CD4-positive, alpha-beta T cell treated with Interleukin-1 beta for 1 hour (primary cell): ENCODE results near the gene MAP2K1.
"Not testable (repeated sequence)": the region's sequence is repeated elsewhere in the genome, so short reads cannot be mapped to it uniquely, and the experiment has no call there.

Experiments
- DNase-seq, 2 donors: peaks; one replicate each; pipeline ENCODE4 v3.0.0-alpha.2; 2020 to 2022

The MAP2K1 gene

DNA sequence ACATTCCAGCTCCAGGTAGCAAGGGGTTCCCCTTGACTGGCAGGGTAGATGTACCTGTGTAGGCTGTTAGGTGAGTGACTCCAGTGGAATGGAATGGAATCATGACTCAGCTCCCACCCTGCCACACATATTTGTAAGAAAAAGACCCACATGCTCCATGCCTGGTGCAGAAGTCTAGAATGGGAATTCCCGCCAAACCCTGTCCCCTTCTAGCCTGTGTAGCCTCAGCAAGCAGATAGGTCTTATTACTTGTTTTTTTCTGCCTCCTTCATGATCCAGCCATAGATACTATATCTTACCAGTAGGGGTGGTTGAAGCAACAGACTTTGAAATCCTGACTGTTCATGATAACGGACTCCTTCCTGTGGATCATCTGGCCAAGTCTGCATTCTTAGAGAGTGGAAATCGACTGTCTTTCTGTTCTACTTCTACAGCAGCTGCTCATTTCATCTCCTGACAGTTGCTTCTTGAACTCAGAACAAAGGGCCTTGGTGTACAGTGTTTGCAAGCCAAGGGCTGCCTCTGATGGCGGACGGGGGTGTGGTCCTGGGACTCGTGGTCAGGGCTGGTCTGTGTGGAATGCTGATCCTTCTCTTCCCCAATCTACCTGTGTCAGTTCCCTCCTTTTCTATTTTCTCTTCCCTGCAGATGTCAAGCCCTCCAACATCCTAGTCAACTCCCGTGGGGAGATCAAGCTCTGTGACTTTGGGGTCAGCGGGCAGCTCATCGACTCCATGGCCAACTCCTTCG lies 94.6 kb downstream of the MAP2K1 start:
- DNase-seq = no peak

DNA sequence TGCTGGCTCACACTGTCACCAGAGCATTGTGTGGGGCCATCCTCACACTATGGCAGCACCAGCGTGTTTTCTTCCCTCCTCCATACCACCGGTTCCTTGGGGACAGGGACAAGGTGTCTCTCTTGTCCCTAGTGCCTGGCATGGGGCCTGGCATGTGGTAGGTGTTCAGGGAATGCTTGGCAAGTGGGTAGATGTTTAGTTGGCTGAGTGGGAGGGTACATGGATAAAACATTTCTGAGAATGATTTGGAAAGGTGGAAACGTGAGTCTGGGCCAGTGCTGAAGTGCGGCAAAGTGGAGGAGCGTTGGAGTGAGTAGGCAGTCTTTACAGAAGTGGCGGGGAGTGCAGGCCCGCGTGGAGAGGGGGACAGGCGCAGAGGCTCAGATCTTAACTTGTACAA lies 95.8 kb downstream of the MAP2K1 start:
- no peak for DNase-seq

DNA sequence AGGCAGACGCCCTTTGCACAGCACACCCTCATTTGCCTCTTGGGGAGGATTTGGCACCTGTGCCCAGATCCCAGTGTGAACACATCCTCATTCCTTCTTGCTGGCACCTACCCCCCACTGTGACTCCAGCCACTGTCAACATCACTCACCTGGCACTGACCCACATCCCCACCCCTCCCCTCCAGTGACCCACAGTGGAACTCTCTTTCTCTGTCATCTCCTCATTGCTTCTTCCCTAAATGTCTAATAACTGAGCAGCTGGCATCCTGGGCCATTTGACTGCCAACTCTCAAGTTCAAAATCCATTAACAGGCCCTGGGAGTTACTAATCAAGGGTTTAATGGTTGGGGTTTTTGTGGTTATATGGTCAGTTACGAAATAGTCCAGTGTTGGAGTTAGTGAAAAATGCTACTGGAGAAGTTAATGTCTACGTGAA lies 96.4 kb downstream of the MAP2K1 start:
- DNase-seq = no peak

DNA sequence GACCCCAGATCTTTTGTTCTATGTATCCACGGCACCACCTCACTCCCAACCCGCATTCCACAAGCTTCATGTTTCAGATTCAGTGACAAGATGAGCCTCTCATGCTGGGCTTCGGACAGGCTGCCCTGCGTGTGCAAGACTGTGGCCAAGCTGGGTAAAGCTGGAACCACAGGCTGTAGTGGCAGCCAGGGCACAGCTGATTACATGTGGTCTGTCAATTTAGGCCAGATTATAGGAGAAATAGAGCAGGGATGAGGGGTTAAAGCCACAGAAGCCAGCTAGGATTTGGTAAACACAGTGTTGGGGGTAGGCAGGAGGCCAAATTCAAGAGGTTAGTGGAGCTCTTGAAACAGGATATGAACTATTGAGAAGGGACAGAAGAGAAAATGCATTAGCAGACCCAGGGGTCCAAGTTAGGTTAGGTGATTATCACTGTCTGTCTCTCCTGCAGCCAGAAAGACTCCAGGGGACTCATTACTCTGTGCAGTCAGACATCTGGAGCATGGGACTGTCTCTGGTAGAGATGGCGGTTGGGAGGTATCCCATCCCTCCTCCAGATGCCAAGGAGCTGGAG lies 97.9 kb downstream of the MAP2K1 start:
- no peak for DNase-seq

DNA sequence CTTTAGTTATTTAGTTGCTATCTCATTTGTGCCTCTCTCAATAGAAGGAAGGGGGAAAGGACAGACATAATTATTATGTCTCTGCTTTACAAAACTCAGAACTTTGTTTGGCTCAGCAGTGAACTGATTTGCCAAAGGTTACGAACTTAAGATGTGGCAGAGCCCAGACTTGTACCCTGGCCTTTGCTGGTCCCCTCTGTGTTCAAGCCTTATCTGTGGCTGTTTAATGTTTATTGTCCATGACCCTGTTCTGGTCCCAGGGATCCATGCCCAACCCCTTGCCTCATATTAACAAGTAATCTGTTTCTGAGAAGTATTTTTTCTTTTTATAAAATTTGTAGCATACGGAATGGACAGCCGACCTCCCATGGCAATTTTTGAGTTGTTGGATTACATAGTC lies 100.2 kb downstream of the MAP2K1 start:
- no peak for DNase-seq

DNA sequence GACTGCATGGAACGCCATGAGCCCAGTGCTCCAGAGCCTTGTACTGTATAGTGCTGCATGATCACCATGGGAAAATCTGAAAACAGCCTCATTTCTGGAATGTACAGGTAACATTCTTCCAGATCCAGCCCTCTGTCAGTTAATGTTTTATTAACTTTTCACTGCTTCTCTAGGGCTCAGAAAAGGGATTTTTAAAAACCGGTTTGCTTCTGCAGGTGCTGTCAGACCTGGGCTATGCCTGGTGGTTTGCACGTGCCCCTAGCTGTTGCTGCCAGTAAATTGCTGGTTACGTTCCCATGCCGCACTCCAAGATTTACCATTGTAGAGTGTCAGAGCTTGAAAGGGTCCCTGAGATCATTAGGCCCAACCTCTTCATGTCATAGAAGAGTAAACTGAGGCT lies 101.8 kb downstream of the MAP2K1 start:
- DNase-seq = no peak

DNA sequence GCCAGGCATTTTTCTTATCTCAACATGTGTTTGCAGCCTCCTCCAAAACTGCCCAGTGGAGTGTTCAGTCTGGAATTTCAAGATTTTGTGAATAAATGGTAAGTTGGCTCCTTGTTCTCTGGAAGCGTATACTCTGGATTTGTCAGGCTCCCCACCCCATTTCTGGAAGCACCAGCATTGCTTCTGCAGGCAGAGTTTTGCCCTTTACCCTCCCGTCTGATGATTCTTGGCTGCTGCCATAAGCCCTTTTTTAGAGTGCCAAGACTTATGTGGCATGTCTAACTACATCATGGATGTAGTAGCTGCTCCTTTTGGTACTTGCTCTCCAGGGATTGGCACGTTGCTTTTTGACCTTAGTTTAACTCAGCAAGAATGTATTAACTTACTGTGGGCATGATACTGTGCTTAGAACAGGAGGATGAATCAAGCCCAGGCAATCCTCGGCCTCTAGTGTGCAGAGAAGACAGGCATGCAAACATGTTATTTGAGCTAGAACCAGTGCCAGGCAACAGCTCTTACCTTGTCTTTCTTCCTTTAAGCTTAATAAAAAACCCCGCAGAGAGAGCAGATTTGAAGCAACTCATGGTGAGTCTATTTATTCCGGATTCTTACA lies 102.6 kb downstream of the MAP2K1 start:
- DNase-seq = no peak

DNA sequence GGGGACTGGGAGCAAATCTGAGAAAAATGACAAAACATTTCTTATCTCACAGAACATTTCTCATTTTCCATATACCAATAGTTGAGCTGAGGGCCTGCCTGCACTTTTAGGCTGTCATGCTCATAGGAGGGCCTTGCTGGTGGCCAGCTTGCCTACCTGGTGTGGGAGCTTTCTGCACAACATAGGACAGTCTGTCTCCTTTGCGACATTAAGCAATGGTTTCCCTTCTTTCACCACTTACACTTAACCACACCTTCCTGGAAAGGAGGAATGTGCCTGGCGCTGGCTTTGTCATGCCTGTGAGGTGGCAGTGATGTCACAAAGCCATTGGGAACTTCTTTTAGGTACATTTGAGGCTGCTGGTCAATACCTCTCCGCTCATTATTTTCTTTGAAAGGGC lies 105.1 kb downstream of the MAP2K1 start:
- DNase-seq = no peak

DNA sequence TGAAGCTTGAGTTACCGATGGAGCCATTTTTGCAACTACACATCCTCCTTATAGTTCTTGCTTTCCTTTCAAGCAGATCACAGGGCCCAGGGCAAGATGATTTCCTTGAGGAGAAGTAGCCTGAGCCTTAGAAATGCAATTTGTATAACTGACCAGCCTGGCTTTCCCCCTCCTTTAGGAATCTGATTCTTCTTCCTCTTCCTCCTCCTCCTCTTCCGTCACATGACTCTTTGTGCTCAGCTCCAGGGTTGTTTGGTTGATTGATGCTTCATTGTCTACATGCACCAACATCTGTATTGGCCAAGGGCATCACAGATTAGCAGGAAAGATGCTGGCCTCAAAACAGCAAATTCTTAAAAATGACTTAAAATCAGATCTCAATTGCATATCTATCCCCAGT lies 107.5 kb downstream of the MAP2K1 start:
- no peak for DNase-seq

DNA sequence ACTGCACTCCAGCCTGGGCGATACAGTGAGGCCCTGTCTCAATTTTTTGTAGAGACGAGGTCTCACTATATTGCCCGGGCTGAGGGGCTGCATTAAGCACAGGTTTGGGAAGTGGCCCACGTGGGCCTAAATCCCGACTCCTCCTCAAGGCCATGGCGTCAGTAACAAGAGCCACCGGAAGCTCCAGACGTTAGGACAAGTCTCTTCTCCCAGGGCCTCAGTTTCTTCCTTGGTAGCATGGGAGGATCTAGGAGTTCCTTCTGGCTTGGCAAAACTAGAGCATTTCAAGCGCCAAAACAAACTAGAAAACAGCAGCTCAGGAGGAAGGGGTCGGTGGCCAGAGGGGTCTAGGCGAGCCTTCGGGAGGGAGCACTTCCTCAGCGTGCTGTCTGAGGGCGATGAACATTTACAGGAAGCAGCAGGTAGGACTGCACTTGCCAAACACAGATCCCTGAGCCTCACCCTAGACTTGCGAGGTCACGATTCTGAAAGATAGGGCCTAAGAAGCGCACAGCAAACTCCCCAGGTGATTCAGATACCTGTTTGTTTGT lies 110.3 kb downstream of the MAP2K1 start:
- DNase-seq = no peak

DNA sequence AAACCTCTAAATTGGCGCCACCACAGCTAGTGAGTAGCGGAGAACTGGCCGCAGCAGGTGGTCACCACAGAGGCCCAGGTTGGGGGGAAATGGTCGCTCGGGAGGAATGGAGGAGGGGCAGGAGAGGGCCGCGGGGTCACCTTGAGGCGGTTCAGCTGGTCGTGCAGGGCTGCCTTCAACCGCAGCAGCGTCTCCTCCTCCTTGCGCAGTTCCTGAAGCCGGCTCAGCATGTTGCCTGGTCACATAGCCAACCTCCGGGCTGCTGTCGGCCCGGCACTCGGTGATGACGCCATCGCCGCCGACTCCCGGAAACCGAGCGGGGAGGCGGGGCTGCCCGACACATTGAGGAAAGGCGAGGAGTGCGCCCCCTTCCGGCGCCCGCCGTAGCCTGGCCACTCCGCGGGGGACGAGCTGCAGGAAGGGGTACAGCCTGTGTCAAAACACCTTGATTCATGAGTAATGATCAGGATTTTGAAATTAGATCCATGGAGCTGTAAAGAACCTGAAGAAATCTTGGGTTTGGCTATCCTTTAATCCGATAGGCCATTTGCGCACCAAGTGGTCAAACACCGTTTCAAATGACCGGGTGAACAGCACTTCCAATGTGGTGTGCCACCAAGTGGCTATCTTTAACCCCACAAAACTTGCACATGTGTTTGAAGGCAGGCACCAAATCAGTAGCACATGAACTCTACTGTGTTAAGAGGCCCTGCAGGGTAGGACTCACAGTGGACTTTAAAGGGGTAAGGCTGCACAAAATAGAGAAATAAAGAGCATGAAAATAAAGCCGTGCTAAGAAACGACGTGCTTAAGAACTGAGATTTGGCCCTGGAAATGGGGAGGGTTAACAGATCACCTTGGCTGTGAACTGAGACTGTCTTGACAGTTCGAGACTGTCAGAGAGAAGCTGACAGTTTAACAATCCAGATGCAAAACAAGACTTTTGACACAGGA lies 111.1 kb downstream of the MAP2K1 start, which contains the start of gene SNAPC5:
Gene SNAPC5, minus strand, starts transcription at position 261 of the 954 bp plus-strand sequence. Its CDS starts 31 bp downstream, at position 230.
- peak; percentile 96 to 97 for DNase-seq

DNA sequence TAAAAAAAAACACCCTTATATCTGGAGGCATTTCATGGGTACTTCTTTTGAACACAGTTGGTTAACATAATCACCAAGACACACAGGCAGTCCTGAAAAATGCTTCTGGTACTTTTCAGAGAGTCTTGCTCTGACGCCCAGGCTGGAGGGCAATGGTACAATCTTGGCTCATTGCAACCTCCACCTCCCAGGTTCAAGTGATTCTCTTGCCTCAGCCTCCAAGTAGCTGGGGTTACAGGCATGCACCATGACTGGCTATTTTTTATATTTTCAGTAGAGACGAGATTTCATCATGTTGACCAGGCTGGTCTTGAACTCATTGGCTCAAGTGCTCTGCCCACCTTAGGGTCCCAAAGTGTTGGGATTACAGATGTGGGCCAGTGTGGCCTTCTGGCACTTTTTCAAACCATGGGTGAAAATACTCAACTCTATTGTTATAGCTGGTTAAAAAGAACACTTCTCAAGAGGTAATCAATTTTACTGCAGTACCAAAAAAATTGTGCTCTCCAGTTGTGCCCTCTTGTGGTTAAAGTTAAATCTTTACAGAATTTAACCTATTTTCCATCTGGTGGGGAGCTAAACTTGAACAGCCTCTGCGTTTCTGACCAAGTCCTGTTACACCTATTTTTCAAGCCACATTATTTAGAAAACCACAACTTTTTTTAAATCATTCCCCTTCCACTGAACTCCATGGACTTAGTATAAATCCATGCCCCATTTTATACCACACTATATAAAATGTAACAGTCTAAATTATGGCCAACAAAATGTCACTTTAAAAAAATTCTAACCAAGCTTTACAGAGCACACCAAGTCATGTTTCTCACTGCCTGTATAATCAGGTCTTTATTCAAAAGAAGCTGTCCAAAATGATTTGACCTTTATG lies 112.0 kb downstream of the MAP2K1 start:
- DNase-seq = peak in 1 of 2 donors; percentile 61

DNA sequence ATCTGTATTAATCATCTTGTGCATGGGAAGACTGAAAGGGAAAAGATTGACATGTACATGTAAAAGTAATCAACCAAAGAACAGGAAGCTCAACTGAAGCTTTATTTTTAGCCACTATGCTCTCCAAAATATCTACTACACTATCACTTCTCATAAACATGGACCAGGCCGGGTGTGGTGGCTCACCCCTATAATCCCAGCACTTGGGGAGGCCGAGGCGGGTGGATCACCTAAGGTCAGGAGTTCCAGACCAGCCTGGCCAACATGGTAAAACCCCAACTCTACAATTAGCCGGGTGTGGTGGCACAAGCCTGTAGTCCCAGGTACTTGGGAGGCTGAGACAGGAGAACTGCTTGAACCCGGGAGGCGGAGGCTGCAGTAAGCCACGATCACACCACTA lies 113.6 kb downstream of the MAP2K1 start:
- DNase-seq = not testable (repeated sequence)

DNA sequence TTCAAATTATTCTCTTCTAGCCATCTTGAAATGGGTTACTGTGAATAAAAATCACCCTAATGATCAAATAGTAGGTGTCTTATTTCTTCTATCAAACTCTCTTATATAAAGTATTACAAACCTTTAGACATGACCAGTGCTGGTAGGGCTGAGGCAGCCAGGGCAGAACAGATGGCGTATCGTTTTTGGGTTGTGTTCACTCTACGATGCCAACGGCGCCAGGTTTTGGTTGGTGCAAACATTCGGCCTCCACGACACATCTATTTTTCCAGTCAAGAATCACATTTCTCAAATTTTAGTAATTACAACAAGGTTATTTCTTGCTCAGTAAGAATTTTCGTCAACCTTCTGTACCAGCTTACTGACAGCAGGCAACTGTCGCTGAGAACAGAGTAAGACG lies 115.8 kb downstream of the MAP2K1 start:
- DNase-seq = no peak

DNA sequence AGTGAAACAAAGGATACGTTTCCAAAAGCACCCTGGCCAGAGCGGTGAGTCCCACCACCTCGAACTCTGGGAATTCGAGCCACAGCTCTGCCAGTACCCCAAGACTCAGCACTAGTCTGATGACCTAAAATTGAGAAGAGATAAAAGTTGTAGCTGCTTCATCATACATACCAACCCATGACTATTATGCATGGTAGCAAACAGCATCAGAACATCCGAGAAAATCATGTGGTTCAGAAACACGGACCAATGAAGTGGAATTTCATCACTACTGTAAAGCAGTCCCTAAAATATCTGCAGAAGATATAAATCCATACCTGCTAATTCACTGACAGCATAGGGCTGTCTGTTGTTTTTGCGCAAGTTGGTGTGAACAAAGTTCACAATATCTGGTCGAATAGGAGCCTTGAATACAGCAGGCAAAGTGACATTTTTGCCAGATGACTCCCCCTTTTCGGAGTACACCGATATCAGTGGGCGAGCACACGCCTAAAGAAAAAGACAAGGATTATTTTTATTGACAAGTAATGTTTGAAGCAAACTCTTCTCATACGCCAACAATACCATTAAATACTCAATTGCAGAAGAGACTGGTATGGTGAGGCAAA lies 116.4 kb downstream of the MAP2K1 start:
- not testable (repeated sequence) for DNase-seq

DNA sequence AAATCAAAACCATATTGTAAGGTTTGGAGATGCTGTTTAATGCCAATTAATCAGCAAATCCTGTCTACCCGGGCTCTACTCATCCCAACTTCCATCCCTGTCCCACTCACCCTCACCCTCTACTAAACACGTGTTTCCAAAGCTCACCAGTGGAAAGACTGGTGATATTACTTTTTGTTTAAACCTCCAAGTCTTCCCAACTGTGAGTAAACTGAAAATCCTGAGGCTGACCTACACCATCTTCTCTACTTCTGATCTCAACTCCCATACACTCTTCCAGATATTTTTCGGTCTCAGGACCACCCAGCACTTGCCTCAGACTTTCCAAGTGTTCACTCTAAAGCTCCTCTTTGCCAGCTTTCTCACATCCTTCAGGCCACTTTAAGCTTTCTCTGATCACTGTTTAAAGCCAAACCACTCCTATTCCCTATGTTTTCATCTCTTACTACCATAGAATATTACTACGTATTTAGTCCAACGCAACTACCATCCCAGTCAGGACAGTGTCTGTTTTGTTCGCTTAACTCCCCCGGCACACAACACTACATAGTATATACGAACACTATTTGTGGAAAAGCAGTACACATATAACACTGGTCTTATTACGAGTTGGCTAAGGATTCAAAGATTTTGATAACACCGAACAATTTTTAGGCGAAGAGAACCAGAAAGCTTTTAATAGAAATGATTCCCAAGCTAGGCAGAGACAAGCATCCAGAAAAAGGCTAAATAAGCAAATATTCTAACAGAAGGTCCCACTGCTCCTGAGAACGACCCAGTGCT lies 117.3 kb downstream of the MAP2K1 start:
- no peak for DNase-seq

DNA sequence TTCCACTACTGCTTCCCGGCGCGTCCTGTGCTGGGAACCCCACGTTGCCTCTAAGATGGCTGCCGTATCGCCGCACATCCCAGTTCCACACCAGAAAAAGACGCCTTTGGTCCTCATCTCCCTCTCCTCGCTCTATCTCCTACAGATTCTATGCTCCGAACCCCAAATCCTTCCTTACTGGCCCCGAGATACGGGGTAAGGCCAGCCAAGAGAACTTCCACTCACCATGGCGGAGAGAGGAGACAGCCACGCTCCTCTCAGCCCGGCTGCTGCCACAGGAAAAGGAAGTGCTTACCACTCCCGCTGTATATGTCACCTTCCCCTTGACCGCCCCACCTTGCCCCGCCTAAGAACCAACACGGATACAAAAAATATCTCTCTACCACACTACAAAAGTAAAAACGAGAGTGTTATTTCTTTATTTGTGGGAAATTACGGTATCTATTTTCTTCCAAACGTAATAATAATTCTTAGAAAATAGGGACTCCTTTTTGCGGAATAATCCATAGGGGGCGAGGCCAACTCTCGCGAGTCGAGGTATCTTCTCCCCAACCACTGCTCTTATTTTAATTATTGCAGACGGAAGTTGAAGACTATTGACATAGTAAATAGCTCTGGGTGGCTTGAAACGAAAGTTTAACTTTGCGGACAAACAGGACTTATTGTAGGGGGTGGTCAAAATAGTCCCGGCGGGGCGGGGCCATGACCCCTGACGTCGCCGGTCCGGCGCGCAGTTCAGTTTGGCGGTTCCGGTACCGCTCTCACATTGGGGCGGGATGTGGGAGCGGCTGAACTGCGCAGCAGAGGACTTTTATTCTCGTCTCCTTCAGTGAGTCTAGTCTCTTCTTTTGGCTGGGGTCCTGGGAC lies 118.1 kb downstream of the MAP2K1 start, which contains the start of the genes RPL4 and ZWILCH:
Gene RPL4, minus strand, starts transcription at position 293 of the 867 bp plus-strand sequence. Its CDS starts 65 bp downstream, at position 228.
Gene ZWILCH, plus strand, starts transcription at position 764 of the 867 bp plus-strand sequence. Its CDS starts 13 bp downstream, at position 777.
- DNase-seq = peak; percentile 86 to 88

DNA sequence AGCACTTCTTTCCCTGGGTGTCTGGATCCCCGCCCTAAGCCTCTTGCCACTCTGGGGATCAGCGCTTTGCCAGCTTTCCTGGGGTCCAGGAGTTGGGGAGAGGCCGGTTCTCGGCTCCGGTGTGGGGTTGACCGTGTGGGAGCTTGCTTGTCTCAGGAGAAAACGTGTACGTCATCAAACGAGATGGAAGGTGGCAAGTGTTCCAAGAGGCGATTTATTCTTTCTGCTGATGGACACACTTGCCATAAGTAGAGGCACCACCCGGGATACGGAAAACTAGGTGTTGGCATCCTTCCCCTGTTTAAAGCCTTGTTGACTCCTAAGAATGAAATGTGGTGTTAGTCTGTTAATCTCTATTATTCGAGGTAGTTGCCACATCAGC lies 118.7 kb downstream of the MAP2K1 start:
- no peak for DNase-seq

DNA sequence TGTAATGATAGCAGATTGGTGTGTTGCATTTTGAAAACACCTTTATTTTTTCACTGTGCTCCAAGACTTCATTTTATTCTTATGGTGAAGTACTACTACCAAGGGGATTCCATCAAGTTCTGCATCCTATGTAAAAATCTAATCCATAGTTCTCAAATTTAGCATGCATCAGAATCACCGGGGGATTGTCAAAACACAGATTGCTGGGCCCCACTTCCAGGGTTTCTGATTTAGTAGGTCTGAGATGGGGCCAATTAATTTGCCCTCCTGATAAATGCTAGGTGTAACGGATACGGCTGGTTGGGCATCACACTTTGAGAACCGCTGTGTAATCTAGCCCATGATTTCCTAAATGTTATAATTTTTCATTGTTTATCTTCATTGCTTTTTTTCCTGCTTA lies 119.1 kb downstream of the MAP2K1 start:
- no peak for DNase-seq
